Thyroid gland (tissue), 4 donors: Measurements from ENCODE around the gene EPS8.

Source experiments
- CTCF ChIP-seq, 6 experiments: fragments of 200-600 bp in 3 of 6; fragments of 450-650 bp in 3 of 6; sonication (generic) in 3 of 6; IDR thresholded peaks; one replicate each; pipeline ENCODE4 v1.5.1; 2016 to 2019; ENCODE audit warnings: antibody characterized with exemption in 6 of 6, mild to moderate bottlenecking in 2 of 6, inconsistent platforms in 1 of 6, moderate library complexity in 1 of 6
- POLR2A ChIP-seq, 2 donors: fragments of 450-650 bp; IDR thresholded peaks; one replicate each; pipeline ENCODE4 v1.6.1; 2017; ENCODE audit warnings: antibody characterized with exemption in 2 of 2, mild to moderate bottlenecking in 2 of 2, moderate library complexity in 1 of 2

- TF ChIP-seq POLR2A (IDR thresholded peaks at IDR 0.05) (no peak), CTCF (IDR thresholded peaks at IDR 0.05) (no peak)
Observed at GRCh38 chr12:15670756-15671155, 118.4 kb downstream of the EPS8 start.
